GM21786 (cell line): Measurements from ENCODE around the gene SUCO.
"Not testable (repeated sequence)": the region's sequence is repeated elsewhere in the genome, so short reads cannot be mapped to it uniquely, and the experiment has no call there.

Experiments used
- ATAC-seq: cut with Tn5 transposase; IDR thresholded peaks from one replicate; pipeline ENCODE4 v1.9.1; 2021; ENCODE audit not compliant: unreplicated experiment

The SUCO gene

DNA sequence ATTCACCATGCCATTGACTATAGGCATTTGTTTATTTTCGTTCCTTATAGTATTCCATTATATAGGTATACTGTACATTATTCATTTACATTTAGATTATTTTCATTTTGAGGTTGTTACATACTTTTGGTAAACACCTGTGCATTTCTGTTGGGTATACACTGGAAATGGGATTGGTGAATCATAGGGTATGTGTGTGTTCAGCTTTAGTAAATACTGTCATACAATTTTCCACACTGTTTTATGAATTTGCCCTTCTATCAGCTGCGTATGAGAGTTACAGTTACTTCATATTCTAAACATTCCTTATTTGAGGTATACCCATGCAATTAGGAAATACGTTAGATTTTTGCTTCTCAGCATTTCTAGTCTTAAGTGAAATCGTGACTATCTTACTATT is 70.9 kb downstream of the SUCO start:
- ATAC-seq = no peak

DNA sequence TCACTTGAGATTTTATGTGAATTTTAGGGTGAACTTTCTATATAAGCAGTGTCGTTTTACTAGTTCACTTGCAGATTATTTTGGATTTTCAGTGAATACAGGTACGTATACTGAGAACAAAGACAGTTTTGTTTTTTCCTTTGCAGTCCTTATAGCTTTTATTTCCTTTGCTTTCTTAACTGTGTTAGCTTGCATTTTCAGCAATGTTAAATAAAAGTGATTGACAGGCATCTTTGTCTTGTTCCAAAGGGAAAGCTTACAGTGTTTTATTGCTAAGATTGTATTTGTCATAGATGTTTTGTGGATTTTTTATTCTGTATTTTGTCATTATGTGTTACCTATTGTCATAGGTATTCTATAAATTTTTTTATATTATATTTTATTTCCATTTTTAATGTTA is 72.7 kb downstream of the SUCO start:
- no peak for ATAC-seq

DNA sequence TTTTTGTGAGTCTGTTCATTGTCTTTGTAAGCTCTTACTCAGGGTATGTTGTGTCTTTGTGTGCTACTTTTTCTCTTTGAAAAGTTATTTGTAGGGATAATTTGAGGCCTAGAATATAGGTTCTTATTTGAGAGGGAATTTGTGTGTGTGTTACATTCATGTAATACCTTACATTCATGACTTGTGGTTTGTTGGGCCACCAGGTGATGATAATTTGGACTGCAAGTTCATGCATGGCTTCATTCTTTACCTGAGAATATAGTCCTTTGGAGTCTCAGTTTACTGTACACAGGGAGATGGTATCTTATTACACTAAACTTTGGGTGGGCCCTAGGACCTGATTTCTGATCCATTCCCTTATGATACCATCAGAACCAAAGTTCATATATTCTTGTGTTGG is 74.2 kb downstream of the SUCO start:
- no peak for ATAC-seq

DNA sequence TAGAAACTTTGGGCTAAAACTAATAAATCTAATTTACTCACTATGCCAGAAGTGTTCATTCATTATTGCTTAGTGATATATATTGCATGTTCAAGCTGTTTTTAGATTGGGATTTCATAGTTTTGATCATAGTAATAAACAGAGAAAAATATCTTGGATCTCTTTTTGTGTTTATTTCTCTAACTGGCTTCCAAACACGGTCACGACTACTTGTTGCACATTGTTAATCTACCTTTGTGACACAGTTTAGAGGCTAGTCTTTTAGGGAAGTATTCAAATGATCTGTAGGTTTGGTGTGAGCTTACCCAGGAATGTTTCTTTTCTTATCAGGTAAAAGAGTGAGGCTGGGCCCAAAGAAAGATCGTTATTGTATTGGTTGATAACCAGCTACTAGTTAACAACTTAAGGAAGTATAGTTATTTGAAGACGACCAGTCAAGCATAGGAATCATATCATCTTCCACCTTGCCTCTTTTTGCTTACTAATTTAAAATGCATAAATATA is 75.2 kb downstream of the SUCO start:
- ATAC-seq = no peak

DNA sequence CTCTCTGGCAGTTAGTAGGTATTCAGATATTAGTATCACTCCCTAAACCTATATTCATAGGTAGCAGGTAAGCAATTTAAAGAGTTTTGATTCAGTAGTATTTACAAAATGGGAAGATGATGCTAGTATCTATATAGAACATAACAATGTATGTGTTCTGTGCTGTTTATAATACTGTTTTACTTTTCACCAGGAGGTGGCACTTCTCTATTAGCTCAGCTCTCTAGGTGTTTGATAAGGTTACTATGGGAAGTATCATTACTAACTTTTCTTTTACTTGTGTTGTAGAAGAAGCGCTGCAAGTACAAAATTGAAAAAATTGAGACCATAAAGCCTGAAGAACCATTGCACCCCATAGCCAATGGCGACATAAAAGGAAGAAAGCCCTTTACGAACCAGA is 76.6 kb downstream of the SUCO start:
- no peak for ATAC-seq

DNA sequence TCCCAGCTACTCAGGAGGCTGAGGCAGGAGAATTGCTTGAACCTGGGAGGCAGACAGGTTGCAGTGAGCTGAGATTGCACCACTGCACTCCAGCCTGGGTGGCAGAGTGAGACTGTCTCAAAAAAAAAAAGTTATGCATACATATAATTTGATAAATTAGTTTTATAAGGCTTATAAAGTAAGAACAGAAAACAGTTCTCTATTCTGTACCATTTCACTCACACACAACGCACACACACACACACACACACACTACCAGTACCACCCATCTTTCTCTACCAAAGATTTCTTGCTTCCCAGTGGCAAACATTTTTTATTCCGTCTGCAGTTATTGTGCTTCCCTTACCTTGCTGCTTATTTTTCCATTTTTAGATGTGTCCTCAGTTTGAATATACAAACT is 79.5 kb downstream of the SUCO start:
- ATAC-seq = no peak

DNA sequence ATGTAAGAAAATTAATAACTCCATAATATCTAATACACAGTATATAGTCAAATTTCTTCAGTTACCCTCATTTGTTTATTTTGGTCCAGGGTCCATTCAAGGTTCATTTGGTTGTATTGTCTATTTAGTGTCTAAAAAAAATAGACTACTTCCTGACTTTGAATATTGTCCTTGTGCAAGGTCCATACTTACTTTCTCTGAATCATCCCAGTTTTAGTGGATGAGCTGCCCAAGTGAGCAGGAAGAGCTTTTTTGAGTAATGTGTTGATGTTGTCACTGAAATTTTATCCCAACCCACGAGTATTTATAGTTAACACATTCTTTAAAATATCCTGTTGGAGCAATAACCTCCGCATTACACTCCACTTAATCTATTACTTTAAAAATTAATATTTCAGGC is 80.3 kb downstream of the SUCO start:
- no peak for ATAC-seq

DNA sequence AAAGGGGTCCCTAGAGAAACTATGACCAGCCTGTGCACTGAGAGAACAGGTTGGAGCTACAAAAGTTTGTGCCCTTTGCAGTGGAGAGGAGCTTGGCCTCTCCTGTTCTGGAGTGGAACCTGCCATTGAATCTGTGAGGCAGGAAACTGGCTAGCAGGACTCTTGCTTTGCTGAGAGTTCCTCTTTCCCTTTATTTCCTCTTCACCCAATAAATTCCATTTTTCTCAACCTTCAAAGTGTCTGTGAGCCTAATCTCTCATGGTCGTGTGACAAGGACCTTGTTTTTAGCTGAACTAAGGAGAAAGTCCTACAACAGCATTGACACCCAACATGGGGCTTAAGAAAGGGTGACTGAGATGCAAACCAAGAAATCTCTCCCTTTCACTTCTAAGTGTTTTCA is 83.2 kb downstream of the SUCO start:
- ATAC-seq = no peak

DNA sequence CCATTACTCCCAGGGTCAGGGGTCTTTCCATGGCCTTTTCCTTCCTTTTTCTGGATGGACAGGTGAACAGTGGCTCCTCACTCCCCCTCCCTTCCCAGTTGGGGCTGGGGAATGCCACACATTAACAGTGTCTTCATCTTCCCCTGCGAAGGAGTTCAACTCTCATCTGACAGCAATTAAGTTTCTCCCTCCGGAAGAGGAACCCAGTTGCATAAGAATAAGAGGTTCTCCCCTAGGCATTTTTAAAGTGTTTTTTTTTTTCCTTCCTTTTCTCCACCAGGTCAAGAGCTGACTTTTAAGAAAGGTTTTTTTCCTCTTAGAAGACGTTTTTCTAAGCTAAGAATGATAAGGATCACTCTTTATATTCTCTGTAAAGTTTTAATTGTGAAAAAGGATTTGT is 83.7 kb downstream of the SUCO start:
- ATAC-seq = no peak

DNA sequence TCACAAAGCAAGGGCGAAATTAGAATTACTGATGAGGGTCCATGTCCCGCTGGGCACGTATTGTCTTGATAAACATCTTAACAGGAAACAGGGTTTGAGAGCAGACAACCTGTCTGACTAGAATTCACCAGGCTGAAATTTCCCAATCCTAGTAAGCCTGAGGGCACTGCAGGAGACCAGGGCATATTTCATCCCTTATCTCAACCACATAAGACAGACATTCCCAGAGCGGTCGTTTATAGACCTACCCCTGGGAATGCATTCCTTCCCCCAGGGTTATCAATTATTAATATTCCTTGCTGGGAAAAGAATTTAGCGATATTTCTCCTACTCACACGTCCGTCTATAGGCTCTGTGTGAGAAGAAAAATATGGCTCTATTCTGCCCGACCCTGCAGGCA is 87.7 kb downstream of the SUCO start:
- not testable (repeated sequence) for ATAC-seq

DNA sequence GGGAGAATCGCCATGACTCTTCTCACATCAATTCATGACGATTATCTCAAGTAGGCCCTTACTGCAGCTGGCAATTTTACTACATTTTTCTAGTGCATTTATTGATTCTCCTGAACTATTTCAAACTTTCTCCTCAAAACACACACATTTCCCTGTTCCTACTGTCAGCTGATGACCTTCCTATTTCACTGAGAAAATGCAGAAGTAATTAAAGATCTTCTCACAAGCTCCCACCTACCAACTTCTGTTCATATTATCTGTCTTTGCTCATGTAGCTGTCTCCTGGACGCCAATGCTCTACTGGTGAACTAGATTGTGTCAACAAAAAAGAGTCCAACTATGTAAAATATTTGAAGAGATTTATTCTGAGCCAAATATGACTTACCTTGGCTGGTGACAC is 89.6 kb downstream of the SUCO start:
- ATAC-seq = no peak

DNA sequence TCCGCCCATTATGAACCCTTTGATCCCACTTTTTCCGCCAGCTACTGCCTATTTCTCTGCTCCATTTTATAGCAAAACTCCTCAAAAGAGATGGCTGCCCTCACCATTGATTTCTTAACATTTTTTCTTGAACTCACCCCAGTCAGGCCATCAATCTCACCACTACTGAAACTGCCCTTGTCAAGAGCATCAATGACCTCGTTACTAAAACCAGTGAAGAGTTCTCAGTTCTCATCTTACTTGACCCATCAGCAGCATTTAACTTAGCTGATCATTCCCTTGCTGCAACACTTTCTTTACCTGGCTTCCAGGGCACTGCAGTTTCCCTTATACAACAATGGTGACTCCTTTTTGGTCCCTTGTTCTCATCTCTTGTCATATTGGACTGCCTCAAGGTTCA is 90.8 kb downstream of the SUCO start:
- ATAC-seq = no peak

DNA sequence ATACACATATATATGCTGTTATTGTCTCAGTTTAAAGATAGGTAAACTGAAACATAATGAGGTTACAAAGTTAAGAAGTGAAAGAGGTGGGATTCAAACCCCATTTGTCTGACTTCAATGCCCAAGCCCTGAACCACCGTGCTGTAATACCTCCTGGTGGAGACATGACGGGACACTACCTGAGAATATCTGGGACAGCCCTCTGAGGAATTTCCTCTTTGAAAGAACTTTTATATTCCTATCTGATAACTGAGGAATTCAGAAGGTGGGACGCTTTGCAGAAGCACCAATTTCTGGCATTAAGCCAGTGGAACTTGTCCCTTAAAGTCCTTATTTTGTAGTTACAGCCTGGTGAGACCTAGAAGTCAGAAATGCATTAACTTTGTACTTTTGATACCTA is 93.9 kb downstream of the SUCO start:
- no peak for ATAC-seq

DNA sequence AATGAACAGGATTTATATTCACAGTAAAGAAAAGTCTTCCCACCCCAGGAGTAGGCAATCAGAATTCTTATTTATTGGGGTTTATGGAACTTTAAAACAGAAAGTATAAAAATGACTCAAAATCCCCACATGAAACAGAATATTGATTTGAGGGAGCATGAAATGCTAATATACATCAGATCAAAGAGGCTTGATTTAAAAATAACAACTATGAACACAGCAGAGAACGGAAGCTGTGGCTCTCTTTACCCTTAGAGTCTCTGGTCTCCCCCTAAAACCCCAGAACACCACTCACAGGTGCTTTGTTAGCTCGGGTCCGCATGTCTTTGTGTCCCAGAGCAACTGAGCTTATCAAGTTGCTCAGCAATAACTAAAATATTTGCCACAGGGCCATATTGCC is 94.8 kb downstream of the SUCO start:
- ATAC-seq = no peak

DNA sequence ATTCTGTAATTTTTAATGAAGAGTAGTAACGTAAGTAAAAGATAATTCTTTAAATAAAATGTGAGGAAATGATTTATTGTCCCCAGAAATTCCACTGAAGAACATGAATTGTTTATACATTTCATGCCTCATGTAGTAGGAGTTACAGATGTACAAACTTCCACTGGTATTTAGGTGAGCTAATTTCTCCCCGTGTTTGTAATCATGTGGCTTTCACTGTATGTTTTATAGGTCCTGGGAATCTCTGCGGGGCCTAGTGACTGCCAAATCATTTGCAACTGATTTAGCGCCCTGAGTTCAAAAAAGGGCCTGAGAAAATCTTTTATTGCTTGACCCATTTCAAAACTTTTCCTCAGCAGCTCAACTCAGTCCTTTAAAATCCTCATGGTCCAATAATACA is 95.5 kb downstream of the SUCO start:
- ATAC-seq = no peak

DNA sequence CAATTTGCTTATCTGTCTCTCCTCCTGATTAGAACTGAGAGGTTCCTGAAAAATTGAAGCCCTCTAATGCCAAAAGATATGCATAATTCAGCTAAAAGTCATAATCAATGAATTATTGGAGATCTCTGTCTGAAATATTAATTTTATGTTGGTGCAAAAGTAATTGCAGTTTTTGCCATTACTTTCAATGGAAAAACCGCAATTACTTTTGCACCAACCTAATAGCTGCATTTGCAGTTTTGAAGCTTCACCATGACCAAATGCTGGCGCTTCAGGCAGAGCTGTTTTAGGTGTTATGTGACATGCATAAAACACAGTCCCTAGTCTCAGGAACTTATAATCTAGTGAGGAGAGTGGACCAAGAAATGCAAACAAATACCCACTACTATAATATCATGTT is 96.2 kb downstream of the SUCO start:
- no peak for ATAC-seq

DNA sequence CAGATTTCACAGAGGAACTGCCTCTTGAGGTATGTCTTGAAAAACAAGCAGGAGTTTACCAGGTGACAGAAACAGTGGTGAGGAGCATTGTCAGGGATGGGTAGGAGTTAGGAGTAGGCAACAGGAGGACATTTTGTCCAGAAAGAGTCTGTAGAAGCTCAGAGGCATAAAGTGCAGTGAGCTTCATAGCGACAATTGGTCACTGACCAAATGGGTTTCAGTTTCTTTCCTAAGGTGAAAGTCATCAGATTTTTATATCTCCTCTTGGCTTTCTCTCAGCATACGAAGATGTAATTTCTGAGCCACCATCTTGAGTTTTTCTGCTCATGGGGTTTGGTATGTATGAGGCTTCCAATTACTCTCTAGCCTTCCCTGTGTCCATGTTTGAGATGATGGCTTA is 96.7 kb downstream of the SUCO start:
- no peak for ATAC-seq

DNA sequence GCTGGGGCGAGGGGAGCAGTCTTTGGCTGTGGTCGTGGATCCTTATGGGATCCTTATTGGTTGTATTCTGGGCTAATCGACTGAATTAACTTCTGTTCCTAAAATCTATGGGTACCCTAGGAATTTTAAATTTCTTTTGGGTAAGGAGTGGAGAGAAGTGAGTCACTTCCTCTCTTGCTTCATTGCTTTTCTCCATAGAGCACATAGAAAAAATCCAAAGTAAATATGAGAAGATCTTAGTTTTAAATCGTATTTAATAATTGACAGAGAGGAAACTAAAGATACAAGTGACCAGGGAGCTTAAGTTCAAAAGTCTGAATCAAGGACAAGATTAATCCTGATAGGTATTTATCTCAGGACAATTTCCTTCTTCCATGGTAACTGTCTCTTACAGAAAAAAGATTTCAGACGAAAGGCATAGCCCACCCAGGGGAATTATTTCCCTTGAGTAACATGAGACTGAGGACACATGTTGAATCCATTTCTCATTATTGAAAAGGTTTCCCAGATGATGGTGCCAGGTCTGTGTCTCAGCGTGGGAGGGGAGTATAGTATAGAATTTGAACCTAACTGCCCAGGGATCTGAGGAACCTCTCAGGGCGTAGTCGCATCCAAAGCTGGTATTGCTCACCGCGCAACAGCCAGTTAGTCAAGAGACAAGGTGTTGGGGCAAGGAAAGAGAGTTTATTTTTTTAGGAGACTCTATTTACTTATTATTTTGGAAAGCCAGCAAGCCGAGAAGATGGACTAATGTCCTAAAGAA is 97.3 kb downstream of the SUCO start:
- ATAC-seq = no peak

DNA sequence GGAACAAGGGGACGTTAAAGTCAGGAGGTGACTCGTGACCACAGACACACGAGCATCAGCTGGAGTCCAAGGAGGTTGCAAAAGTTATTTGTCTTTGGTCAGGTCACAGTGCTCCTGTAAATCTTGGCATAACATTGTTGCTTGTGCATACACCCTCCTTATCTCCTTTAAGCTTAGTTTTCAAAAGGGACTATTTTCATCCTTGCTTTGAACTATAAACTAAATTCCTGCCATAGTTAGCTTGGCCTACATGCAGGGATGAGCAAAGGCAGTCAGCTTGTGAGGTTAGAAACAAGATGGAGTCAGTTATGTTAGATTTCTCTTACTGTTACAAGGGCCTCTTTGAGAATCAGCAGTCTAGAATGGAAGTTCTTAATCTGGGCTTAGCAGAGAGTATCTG is 97.9 kb downstream of the SUCO start:
- ATAC-seq = no peak

DNA sequence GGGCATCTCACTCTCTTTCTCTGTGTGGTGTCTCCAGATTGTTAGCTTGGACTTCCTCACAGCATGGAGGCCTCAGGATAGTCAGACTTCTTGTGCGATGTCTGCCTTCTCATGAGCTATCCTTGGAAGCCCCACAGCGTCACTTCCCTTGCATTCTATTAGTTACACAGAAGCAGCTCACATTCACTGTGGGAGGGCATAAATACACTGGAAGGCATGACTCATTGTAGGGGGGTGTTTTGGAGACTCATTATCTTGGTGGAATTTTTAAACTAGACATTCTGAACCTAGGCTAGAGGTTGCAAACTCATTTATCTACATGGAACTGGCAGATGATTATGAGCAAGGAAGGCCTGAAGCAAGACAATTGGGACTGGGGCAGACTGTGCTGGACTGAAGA is 104.6 kb downstream of the SUCO start:
- no peak for ATAC-seq

DNA sequence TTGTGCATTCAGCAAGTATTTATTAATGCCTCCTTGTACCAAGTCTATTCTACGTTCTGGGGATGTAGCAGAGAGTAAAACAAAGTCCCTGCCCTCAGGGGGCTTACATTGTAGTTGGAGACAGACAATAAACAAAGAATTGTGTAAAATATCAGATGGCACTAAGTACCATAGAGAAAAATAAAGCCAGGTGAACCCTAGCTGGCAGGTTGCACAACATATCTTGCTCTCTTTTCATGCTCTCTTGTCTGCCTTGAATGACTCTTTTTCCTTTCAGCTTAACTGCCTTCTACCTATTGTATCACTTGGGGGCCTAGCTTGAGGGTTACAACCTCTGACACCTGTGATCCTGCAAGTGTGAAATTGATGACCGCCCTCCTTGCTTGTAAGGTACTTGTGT is 105.3 kb downstream of the SUCO start:
- ATAC-seq = no peak

DNA sequence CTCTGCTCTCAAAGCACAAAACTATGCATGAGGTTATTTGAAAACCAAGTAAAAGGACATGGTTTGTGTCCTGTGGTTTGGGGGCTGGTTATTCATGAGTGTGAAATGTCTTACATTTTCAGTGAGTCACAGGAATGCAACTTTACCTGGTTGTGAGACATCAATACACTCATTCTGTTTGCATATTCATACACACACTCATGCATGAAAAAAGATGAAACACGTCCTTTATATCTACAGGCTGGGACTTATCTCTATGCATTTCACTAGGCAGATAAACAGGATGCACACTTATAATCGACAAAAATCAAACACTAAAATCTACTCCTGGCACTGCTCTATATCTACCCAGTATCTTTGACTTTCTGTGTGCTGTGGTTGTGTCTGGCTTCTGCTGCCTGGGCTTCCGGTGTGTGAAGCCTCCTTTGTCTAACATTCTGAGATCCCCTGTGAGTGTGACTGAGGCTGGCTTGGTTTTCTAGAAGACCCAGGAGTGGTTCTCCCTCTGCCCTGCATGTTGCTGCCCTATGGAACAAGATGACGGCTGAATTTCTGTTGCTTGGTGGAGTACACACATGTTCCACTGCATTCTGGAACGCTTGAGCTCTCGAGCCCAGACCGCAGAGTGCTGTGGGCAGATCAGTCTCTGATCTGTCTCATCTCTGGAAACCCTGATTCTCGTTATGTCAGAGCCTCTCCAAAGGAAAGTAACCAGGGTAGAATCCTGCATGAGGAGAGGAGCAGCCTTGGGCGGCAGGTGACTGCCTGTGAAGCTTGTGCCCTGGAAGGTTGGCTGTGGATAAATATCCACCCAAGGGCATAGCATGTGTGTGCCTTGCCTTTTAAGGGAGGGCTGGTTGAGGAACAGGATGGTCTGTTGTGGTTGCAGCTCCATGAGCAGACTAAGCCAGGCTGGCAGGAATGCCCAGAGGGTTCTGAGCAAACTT is 106.2 kb downstream of the SUCO start:
- ATAC-seq = peak; percentile 54
